GM18498 (cell line): ENCODE data around the gene CLEC16A.
A peak's percentile ranks its signal among the peaks of the same experiment; 100 is the strongest.

Source experiments
- ATAC-seq: cut with Tn5 transposase; IDR thresholded peaks from one replicate; pipeline ENCODE4 v1.9.1; 2021; ENCODE audit warnings: mild to moderate bottlenecking, moderate library complexity; ENCODE audit not compliant: unreplicated experiment

Gene CLEC16A

GRCh38 chr16:10987361-10988163, 43.2 kb downstream of the CLEC16A start:
- no peak for ATAC-seq

GRCh38 chr16:10988164-10988803, 43.9 kb downstream of the CLEC16A start:
- ATAC-seq: peak; percentile 67

GRCh38 chr16:10988879-10989278, 44.5 kb downstream of the CLEC16A start:
- no peak for ATAC-seq

- no peak for ATAC-seq
These were observed 45.2 kb downstream of the CLEC16A start for GRCh38 chr16:10989559-10989958.

GRCh38 chr16:10990378-10990777, 46.0 kb downstream of the CLEC16A start:
- ATAC-seq: no peak

GRCh38 chr16:10992112-10992511, 47.7 kb downstream of the CLEC16A start:
- ATAC-seq: no peak

- no peak for ATAC-seq
These were observed 48.4 kb downstream of the CLEC16A start for GRCh38 chr16:10992797-10993196.

GRCh38 chr16:10993649-10994048, 49.3 kb downstream of the CLEC16A start:
- ATAC-seq: no peak

- ATAC-seq: no peak
These were observed 50.2 kb downstream of the CLEC16A start for GRCh38 chr16:10994571-10994970.

- ATAC-seq: no peak
These were observed 51.2 kb downstream of the CLEC16A start for GRCh38 chr16:10995565-10995964.

GRCh38 chr16:10997485-10997884, 53.1 kb downstream of the CLEC16A start:
- ATAC-seq: no peak

- no peak for ATAC-seq
These were observed 54.9 kb downstream of the CLEC16A start for GRCh38 chr16:10999300-10999699.

- no peak for ATAC-seq
These were observed 57.2 kb downstream of the CLEC16A start for GRCh38 chr16:11001611-11002010.

- ATAC-seq: no peak
These were observed 58.8 kb downstream of the CLEC16A start for GRCh38 chr16:11003141-11003540.

GRCh38 chr16:11004351-11004750, 60.0 kb downstream of the CLEC16A start:
- ATAC-seq: no peak

GRCh38 chr16:11004973-11005610, 60.7 kb downstream of the CLEC16A start:
- ATAC-seq: no peak

GRCh38 chr16:11005611-11005975, 61.2 kb downstream of the CLEC16A start:
- ATAC-seq: no peak

GRCh38 chr16:11006656-11007055, 62.3 kb downstream of the CLEC16A start:
- ATAC-seq: no peak

- ATAC-seq: no peak
These were observed 63.4 kb downstream of the CLEC16A start for GRCh38 chr16:11007714-11008280.

GRCh38 chr16:11009027-11009755, 64.8 kb downstream of the CLEC16A start:
- ATAC-seq: no peak
